ENCODE measurements around the gene WDR49. TPM values are rescaled to one million over a fixed set of nuclear protein-coding genes. Genes with fewer than 3 reads are reported as not detected.
"Not testable (repeated sequence)": the region's sequence is repeated elsewhere in the genome, so short reads cannot be mapped to it uniquely, and the experiment has no call there.

Gene WDR49
- total and polyA plus RNA-seq, 2 experiments from 2014 or later = 0.95 TPM; not detected in 1

- Histone ChIP-seq H3K27me3 (no peaks in the 10 kb centered on the region), H3K9me3 (ENCODE audit: low read depth) (no peaks in the 10 kb centered on the region), H3K4me1 (ENCODE audit: low read depth) (no peaks in the 10 kb centered on the region), H3K4me3 (no peak overlapping the region), H3K36me3 (no peaks in the 10 kb centered on the region), H3K27ac (no peak overlapping the region)
- TF ChIP-seq CTCF (IDR thresholded peaks at IDR 0.05; ENCODE audit: low read depth, low read length) = no peak
- DNase-seq (ENCODE audit: low read depth in 1 of 2, low spot score in 1 of 2) = no peak
Observed at GRCh38 chr3:167631471-167631870, 22.3 kb downstream of the WDR49 start.

GRCh38 chr3:167626490-167626889 lies 27.3 kb downstream of the WDR49 start:
- Histone ChIP-seq H3K4me1 (ENCODE audit: low read depth) (no peaks in the 10 kb centered on the region), H3K27ac (no peak overlapping the region), H3K36me3 (no peaks in the 10 kb centered on the region), H3K9me3 (ENCODE audit: low read depth) (no peaks in the 10 kb centered on the region), H3K4me3 (no peak overlapping the region), H3K27me3 (no peaks in the 10 kb centered on the region)
- no peak for TF ChIP-seq CTCF (IDR thresholded peaks at IDR 0.05; ENCODE audit: low read depth, low read length)
- DNase-seq (ENCODE audit: low read depth in 1 of 2, low spot score in 1 of 2) = no peak

GRCh38 chr3:167615030-167615429 lies 38.7 kb downstream of the WDR49 start:
- Histone ChIP-seq H3K36me3 (no peaks in the 10 kb centered on the region), H3K4me1 (ENCODE audit: low read depth) (no peaks in the 10 kb centered on the region), H3K27ac (no peak overlapping the region), H3K27me3 (no peaks in the 10 kb centered on the region), H3K4me3 (no peak overlapping the region), H3K9me3 (ENCODE audit: low read depth) (no peaks in the 10 kb centered on the region)
- DNase-seq (ENCODE audit: low read depth in 1 of 2, low spot score in 1 of 2) = no peak
- no peak for TF ChIP-seq CTCF (IDR thresholded peaks at IDR 0.05; ENCODE audit: low read depth, low read length)

GRCh38 chr3:167614196-167614595 lies 39.5 kb downstream of the WDR49 start:
- H3K27ac ChIP-seq; H3K27me3 ChIP-seq; H3K36me3 ChIP-seq; DNase-seq (ENCODE audit: low read depth in 1 of 2, low spot score in 1 of 2); H3K9me3 ChIP-seq (ENCODE audit: low read depth); H3K4me1 ChIP-seq (ENCODE audit: low read depth); H3K4me3 ChIP-seq: not testable (repeated sequence)

GRCh38 chr3:167611718-167612117 lies 42.0 kb downstream of the WDR49 start:
- no peak for TF ChIP-seq CTCF (IDR thresholded peaks at IDR 0.05; ENCODE audit: low read depth, low read length)
- no peak for DNase-seq (ENCODE audit: low read depth in 1 of 2, low spot score in 1 of 2)

GRCh38 chr3:167609156-167609555 lies 44.6 kb downstream of the WDR49 start:
- no peaks in the 10 kb centered on the region for H3K9me3 ChIP-seq (ENCODE audit: low read depth)
- H3K27ac ChIP-seq = no peak overlapping the region
- H3K4me1 ChIP-seq (ENCODE audit: low read depth) = no peaks in the 10 kb centered on the region
- no peak overlapping the region for H3K4me3 ChIP-seq
- no peaks in the 10 kb centered on the region for H3K36me3 ChIP-seq
- no peaks in the 10 kb centered on the region for H3K27me3 ChIP-seq
- TF ChIP-seq CTCF (IDR thresholded peaks at IDR 0.05; ENCODE audit: low read depth, low read length) = no peak
- no peak for DNase-seq (ENCODE audit: low read depth in 1 of 2, low spot score in 1 of 2)

More at GRCh38 chr3:167611718-167612117, 42.0 kb downstream of the WDR49 start:
- Histone ChIP-seq H3K9me3 (ENCODE audit: low read depth) (no peaks in the 10 kb centered on the region), H3K27me3 (no peaks in the 10 kb centered on the region), H3K4me3 (no peak overlapping the region), H3K27ac (no peak overlapping the region), H3K36me3 (no peaks in the 10 kb centered on the region), H3K4me1 (ENCODE audit: low read depth) (no peaks in the 10 kb centered on the region)

Measured in cardiac muscle cell (in vitro differentiated cells and primary cell).